Activated CD4-positive, alpha-beta T cell treated with anti-CD3 and anti-CD28 coated beads for 24 hours (primary cell): ENCODE data around the gene ELK1.
"Not testable (repeated sequence)": the region's sequence is repeated elsewhere in the genome, so short reads cannot be mapped to it uniquely, and the experiment has no call there.

Experiments
- DNase-seq, 2 donors: peaks; one replicate each; pipeline ENCODE4 v3.0.0-alpha.2; 2020; ENCODE audit warnings: low read depth in 2 of 2

Gene ELK1

GRCh38 chrX:47650164-47651042 is at the start of gene ELK1:
ELK1 (minus strand) TSS chrX:47650563; CDS start chrX:47641441, 9,122 bp downstream.
- peak; percentile 73 to 77 for DNase-seq

GRCh38 chrX:47697181-47697580 is 46.8 kb upstream of the ELK1 start:
- DNase-seq: no peak

GRCh38 chrX:47690175-47690574 is 39.8 kb upstream of the ELK1 start:
- no peak for DNase-seq

- no peak for DNase-seq
Observed at GRCh38 chrX:47687263-47687662, 36.9 kb upstream of the ELK1 start.

GRCh38 chrX:47683829-47684205 is 33.5 kb upstream of the ELK1 start:
- DNase-seq: no peak

GRCh38 chrX:47683184-47683828 is 32.9 kb upstream of the ELK1 start:
- no peak for DNase-seq

GRCh38 chrX:47675959-47676859 is 25.8 kb upstream of the ELK1 start:
- DNase-seq: not testable (repeated sequence)

- no peak for DNase-seq
Observed at GRCh38 chrX:47674776-47675175, 24.4 kb upstream of the ELK1 start.

GRCh38 chrX:47665797-47666196 is 15.4 kb upstream of the ELK1 start:
- DNase-seq: not testable (repeated sequence)

- no peak for DNase-seq
Observed at GRCh38 chrX:47664737-47665136, 14.4 kb upstream of the ELK1 start.

GRCh38 chrX:47662144-47662657 is 11.8 kb upstream of the ELK1 start:
- peak; percentile 16 to 27 for DNase-seq

- DNase-seq: no peak
Observed at GRCh38 chrX:47661539-47661938, 11.2 kb upstream of the ELK1 start.

- DNase-seq: no peak
Observed at GRCh38 chrX:47659421-47659726, 9.0 kb upstream of the ELK1 start.

- peak; percentile 85 for DNase-seq
Observed at GRCh38 chrX:47658684-47659420, 8.5 kb upstream of the ELK1 start, which contains the start of gene UXT. UXT (minus strand) TSS chrX:47659180; CDS start chrX:47658927, 253 bp downstream.

GRCh38 chrX:47658301-47658683 is 7.9 kb upstream of the ELK1 start:
- DNase-seq: no peak

GRCh38 chrX:47651043-47651905 is 911 bp upstream of the ELK1 start:
- DNase-seq: no peak

- DNase-seq: no peak
Observed at GRCh38 chrX:47649781-47650163, 591 bp downstream of the ELK1 start.

GRCh38 chrX:47649271-47649670 is 1.1 kb downstream of the ELK1 start:
- DNase-seq: no peak

- DNase-seq: no peak
Observed at GRCh38 chrX:47648376-47648775, 2.0 kb downstream of the ELK1 start.

- no peak for DNase-seq
Observed at GRCh38 chrX:47646636-47647035, 3.7 kb downstream of the ELK1 start.
